BE2C (cell line): ENCODE measurements around the gene ZNF189.

Experiments
- DNase-seq: peaks from one replicate; pipeline ENCODE4 v3.0.0-alpha.2; 2020
- H3K27me3 ChIP-seq: fragments of 250-450 bp; sonication (Bioruptor Pico); 2 replicates; pipeline ENCODE4 v1.5.1; 2020; ENCODE audit warnings: mild to moderate bottlenecking
- H3K36me3 ChIP-seq: fragments of 250-450 bp; sonication (Bioruptor Pico); 2 replicates; pipeline ENCODE4 v1.5.1; 2020; ENCODE audit warnings: mild to moderate bottlenecking
- H3K4me1 ChIP-seq: fragments of 250-450 bp; sonication (Bioruptor Pico); 2 replicates; pipeline ENCODE4 v1.5.1; 2020
- H3K4me3 ChIP-seq: 2 replicates; pipeline ENCODE4 v1.5.1; 2011; ENCODE audit warnings: low read depth, low read length
- H3K9me3 ChIP-seq: fragments of 250-450 bp; sonication (Bioruptor Pico); 2 replicates; pipeline ENCODE4 v1.5.1; 2020
- CTCF ChIP-seq: IDR thresholded peaks from 2 replicates; pipeline ENCODE4 v1.5.1; 2012; ENCODE audit warnings: mild to moderate bottlenecking, low read depth, low read length

The ZNF189 gene

GRCh38 chr9:101366038-101366756 lies 32.5 kb upstream of the ZNF189 start:
- no peaks in the 10 kb centered on the region for H3K4me1 ChIP-seq
- no peaks in the 10 kb centered on the region for H3K9me3 ChIP-seq
- no peak overlapping the region for H3K4me3 ChIP-seq
- H3K27me3 ChIP-seq = no peaks in the 10 kb centered on the region
- no peak for DNase-seq
- H3K36me3 ChIP-seq = no peaks in the 10 kb centered on the region
- no peak for TF ChIP-seq CTCF

GRCh38 chr9:101367323-101367722 lies 31.3 kb upstream of the ZNF189 start:
- no peak overlapping the region for H3K4me3 ChIP-seq
- H3K27me3 ChIP-seq = no peaks in the 10 kb centered on the region
- no peaks in the 10 kb centered on the region for H3K9me3 ChIP-seq
- no peak for TF ChIP-seq CTCF
- DNase-seq = no peak
- H3K36me3 ChIP-seq = no peaks in the 10 kb centered on the region
- H3K4me1 ChIP-seq = no peaks in the 10 kb centered on the region

GRCh38 chr9:101369286-101369685 lies 29.4 kb upstream of the ZNF189 start:
- H3K36me3 ChIP-seq = no peaks in the 10 kb centered on the region
- no peak for TF ChIP-seq CTCF
- no peaks in the 10 kb centered on the region for H3K27me3 ChIP-seq
- H3K9me3 ChIP-seq = no peaks in the 10 kb centered on the region; the same call in 1 of the 2 replicates
- H3K4me3 ChIP-seq = no peak overlapping the region
- H3K4me1 ChIP-seq = no peaks in the 10 kb centered on the region
- no peak for DNase-seq

- Histone ChIP-seq H3K9me3 (no peaks in the 10 kb centered on the region; the same call in 1 of the 2 replicates), H3K4me3 (no peak overlapping the region), H3K4me1 (no peaks in the 10 kb centered on the region), H3K27me3 (no peaks in the 10 kb centered on the region), H3K36me3 (no peaks in the 10 kb centered on the region)
- TF ChIP-seq CTCF = no peak
- no peak for DNase-seq
Measured at GRCh38 chr9:101369884-101370531, 28.6 kb upstream of the ZNF189 start.

- Histone ChIP-seq H3K36me3 (no peaks in the 10 kb centered on the region), H3K27me3 (no peaks in the 10 kb centered on the region), H3K9me3 (no peaks in the 10 kb centered on the region; the same call in 1 of the 2 replicates), H3K4me1 (no peaks in the 10 kb centered on the region), H3K4me3 (no peak overlapping the region)
- DNase-seq = no peak
- TF ChIP-seq CTCF = no peak
Measured at GRCh38 chr9:101371813-101372212, 26.8 kb upstream of the ZNF189 start.
